DND-41 (cell line): ENCODE data around the gene IBTK.

Experiments used
- CTCF ChIP-seq: IDR thresholded peaks from 2 replicates; pipeline ENCODE4 v1.5.1; 2012; ENCODE audit warnings: borderline replicate concordance, low read length, moderate library complexity, mild to moderate bottlenecking; ENCODE audit not compliant: poor library complexity, severe bottlenecking; ENCODE audit errors: extremely low read depth
- EZH2 ChIP-seq: IDR thresholded peaks from 3 replicates; pipeline ENCODE4 v1.6.1; 2012; ENCODE audit warnings: borderline replicate concordance, low read depth, mild to moderate bottlenecking, moderate library complexity, low read length, inconsistent platforms; ENCODE audit not compliant: severe bottlenecking

GRCh38 chr6:82246802-82247504 is 591 bp downstream of the IBTK start:
- TF ChIP-seq CTCF (no peak), EZH2 (no peak)
